GM19351 (cell line): ENCODE measurements around the gene TCP10L.
"Not testable (repeated sequence)": the region's sequence is repeated elsewhere in the genome, so short reads cannot be mapped to it uniquely, and the experiment has no call there.

Experiments
- ATAC-seq: cut with Tn5 transposase; IDR thresholded peaks from one replicate; pipeline ENCODE4 v1.9.1; 2021; ENCODE audit warnings: mild to moderate bottlenecking, moderate library complexity; ENCODE audit not compliant: unreplicated experiment

The TCP10L gene

DNA sequence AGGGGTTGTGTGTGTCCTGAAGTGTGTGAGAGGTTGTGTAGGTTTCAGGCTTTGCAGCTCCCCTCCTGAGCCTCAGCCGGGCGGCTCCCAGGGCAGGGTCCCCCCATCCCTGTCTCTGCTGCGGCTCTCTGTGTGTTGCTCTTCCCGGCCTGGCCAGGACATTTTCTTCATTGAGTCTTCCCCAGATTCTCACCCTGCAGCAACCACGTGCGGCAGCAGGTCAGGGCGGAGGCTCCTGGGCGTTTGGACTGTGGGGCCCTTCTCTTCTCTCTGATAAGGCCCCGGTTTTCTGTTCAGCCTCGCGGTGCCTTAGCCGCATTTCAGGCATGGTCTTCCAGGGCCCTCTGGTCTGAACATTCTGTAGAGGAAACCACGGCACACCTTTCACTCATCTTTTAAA, 1.8 kb upstream of the TCP10L start:
- ATAC-seq, result no peak

DNA sequence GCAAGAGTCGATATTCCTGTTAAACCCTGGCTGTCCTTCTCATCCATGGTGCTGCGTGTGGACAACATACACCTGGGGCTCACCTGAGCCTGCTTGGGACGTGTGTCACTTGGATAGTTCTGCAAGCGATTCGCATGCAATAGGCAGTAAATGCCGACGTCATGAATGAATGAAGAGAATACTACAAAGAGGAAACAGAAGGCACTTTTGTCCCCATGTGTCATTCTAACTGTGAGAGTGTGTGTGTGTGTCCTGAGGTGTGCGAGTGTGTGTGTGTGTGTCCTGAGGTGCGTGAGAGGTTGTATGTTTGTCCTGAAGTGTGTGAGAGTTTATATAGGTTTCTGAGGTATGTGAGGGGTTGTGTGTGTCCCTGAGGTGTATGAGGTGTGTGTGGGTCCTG, 647 bp upstream of the TCP10L start:
- ATAC-seq, result no peak

DNA sequence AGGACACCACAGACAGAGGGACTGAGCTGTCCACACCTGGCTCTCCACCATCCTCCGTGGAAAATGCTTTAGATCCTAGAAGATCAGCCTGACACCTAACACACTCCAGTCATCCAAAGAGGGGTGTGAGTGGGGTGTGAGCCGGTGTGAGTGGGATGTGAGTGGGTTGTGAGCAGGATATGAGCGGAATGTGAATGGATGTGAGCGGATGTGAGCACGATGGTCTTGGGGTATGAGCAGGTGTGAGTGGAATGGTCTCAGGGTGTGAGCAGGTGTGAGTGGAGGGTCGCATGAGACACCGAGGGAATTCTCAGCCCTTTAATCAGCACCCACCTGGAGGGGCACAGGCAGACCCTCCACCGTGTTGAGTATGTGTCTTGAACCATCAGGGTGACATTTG, 851 bp downstream of the TCP10L start:
- no peak for ATAC-seq

DNA sequence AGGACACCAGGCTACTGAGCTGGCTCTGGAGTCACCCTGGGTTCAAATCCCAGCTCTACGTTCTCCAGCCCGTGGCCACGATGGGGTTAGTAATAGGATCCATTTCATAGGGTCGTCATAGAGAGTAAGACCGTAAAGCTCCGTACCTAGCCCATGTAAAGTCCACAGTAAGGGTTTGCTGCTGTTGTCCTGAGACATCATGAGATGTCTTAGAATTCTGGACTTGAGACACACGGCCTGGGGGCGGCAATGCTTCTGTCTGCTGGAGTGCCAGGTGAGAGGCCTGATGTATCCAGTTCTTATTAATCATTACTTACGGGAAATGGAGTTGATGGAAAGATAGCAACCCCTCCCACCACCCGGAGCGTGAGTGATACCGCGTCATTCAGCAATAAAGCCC, 3.6 kb downstream of the TCP10L start:
- no peak for ATAC-seq

DNA sequence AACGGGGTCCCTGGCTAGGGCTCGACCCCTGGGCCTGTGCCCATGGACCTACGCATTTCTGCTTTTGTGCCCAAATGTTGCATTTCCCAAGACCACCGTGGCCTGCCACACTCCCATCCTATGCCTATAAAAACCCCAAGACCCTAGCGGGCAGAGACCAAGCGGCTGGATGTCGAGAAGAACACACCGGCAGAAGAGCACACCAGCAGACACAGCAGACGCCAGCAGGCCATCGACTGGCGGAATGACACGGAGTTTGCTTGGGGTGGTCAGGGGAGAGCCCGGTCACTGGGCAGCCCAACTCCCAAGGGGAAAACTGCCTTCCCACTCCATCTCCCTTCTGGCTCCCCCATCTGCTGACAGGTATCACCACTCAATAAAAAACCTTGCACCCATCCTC, 4.4 kb downstream of the TCP10L start:
- ATAC-seq, result no peak

DNA sequence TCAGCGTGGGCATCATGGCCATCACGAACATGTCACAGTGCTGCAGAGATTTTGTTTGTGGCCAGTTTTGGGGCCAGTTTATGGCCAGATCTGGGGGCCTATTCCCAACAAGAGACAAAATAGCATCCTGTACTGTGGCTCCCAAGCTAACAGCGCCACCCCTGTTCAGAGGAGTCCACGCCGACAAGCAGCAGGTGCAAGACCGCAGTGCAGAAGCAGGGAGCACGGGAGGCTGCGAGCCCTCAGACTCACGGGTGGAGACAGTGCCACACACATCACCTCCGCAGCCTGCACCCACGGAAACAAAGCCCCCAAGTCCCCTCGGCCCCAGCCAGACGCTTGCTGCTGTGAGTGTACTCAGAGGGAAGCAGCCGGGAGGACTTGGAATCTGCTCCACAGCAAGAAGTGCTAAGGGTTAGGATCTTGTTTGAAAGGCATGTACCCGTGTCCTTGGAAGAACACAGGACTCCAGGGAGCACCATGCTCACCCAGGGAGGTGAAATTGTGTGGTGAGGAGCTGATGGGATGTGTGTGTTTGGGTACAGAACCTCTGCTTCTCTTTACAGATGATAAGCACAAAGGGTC, 7.1 kb downstream of the TCP10L start:
- ATAC-seq, result no peak

DNA sequence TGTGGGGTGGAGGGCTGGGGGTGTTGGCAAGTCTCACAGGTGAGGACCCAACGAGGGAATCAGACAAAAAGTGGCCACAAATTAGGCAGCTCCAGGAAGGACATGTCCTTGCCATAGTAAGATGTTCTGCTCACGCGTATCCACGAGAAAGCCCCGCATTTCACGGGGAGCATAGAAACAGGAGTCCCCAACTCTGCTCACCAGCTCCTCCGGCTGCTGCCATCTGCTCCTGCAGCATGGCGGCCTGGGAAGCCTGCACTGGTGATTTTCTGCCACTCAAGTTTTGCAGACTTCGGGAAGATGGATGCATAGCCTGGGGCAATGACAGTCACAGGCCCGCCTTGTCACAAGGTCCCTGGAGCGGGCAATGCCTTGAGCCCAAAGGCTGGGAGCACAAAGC, 9.3 kb downstream of the TCP10L start:
- no peak for ATAC-seq

DNA sequence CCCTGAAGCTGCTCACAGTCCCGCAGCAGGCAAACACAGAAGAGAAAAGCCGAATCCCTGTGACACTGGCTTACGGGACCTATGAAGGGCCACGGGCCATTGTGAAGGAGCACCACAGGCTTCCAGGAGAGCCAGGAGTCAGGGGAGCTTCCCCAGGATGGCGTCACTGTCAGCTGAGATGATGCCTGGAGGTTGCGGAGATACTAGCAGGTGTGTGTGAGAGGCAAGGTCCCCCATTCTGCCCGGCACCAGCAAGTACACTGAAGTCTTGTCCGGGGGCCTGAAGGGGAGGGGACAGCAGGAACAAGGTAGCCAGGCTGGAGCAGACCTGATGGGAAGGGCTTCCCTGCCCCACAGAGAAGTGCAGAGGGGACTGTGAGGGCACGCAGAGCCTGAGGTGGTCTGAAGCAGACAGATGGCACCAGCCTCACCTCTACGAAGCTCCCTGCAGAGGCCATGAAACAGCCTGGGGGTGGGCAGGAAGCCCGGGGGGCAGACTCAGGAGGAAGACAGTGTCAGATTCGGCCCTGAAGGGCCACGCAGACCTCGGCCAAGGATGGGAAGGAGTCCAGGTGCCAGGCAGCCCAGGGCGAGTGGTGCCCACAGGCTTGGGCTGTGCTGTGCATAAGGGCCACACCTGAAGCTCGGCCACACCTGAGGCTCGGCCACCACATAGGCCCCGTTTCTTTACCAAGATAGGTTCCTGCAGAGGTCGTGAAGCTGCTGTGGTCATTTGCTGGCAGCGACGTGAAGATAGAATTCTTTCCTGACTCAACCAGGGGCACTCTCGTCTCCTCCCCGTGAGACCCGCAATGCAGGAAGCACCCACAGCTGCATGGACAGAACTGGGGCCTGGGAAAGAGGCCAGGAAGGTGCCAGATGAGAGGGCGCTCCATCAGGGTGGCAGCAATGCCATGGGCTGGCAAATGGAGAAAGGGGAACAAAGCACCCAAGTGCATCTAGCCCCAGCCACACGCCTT, 10.1 kb downstream of the TCP10L start:
- ATAC-seq, result no peak

DNA sequence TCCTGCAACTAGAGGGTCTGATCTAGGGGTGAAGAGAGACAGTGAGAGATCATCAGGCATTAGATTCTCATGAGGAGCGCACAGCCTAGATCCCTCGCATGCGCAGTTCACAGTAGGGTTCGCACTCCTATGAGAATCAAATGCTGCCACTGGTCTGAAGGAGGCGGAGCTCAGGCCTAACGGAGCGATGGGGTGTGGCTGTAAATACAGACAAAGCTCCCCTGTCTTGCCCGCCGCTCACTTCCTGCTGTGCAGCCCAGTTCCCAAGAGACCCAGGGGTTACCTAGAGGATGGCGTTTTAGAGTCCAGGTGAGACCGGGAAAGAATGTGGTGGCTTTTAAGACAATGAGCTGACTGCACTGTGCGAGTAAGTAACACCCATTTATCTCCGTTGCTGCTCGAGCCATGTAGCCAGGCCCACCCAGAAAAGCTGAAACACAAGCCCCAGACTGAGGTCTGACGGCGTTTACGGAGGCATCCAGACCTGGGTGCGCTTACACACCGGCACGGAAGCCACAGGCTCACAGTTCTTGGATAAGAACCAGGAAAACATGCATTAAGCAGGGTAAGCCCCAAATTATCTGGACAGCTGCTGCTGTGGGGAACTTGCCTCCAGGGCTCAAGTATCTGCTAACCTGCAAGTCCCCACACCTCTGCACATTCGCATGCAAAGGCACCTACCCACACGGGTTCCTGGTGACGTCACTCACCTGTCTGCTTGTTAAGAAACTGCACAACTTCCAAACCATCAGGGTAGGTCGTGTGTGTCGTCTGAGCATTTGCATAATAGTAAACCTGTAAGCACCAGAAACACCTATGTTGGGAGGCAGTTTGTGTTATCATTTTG, 12.5 kb downstream of the TCP10L start:
- ATAC-seq, result no peak

DNA sequence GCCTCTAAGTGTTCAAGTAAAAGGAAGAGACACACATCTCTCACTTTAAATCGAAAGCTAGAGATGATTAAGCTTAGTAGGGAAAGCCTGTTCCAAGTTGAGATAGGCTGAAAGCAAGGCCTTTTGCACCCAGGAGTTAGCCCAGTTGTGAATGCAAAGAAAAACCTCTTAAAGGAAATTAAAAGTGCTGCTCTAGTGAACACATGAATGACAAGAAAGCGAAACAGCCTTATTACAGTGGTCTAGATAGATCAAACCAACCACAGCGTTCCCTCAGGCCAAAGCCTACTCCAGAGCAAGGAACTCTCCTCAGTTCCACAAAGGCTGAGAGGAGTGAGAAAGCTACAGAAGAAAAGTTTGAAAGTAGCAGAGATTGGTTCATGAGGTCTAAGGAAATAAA, 14.9 kb downstream of the TCP10L start:
- no peak for ATAC-seq

DNA sequence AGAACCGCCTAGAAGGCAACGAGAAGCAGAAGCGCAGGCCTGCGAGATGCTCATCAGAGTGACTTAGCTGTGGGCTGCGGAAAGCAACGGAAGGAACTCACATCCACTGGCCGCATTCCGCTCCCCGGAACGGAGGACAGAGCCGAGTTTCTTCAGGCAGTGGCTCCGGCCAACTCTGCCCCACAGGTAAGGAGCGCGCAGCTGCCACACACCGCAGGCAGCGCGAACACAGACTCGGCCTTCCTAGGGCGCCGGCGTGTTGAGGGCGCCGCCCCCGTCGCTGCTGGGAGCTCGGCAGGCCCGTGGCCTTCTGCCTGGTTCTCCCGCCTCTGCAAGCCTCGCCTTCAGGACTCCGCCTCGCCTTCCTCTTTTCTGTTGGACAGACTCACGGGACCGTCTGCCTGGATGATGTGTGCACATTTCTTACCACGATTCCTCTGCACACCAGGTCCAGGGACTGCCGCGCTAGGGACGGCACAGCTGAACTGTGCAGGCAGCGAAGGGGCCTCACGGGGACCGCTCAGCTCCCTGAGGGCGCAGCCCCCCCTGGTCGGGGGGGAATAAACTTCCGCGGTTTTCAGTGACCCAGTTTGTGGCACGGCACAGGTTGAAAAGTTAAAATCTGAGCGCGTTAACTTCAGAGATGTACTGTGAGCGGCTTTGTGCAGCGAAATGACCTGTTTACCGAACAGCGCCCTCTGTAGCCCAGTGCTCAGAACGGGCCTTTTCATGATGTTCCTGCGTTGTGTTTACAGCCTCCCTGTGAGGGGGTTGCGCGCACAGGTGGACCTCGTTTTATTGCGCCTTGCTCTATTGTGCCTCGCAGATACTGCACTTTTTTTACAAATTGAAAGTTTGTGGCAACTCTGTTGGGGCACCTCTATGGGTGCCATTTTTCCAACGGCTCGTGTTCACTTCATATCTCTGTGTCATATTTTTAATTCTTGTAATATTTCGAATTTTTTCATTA, 15.8 kb downstream of the TCP10L start:
- ATAC-seq, result peak; percentile 90

DNA sequence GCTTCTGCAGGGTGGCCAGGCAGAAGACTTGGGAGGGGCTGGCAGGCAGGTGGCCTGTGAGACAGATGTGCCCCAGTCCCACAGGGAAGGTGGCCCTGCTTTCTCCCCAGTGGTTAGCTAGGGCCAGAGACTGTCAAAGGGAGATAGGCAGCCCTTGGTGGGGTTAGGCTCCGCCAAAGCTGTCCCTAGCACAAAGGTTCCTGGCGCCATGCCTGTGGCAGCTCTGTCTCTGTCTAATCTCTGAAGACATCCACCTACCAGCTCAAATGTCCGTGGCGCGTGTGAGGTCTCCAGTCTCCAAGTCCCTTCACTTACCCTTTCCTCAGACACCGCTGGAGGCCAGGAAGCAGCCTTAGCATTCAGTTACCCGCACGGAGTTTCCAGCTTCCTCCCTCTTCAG, 17.7 kb downstream of the TCP10L start:
- ATAC-seq, result no peak

DNA sequence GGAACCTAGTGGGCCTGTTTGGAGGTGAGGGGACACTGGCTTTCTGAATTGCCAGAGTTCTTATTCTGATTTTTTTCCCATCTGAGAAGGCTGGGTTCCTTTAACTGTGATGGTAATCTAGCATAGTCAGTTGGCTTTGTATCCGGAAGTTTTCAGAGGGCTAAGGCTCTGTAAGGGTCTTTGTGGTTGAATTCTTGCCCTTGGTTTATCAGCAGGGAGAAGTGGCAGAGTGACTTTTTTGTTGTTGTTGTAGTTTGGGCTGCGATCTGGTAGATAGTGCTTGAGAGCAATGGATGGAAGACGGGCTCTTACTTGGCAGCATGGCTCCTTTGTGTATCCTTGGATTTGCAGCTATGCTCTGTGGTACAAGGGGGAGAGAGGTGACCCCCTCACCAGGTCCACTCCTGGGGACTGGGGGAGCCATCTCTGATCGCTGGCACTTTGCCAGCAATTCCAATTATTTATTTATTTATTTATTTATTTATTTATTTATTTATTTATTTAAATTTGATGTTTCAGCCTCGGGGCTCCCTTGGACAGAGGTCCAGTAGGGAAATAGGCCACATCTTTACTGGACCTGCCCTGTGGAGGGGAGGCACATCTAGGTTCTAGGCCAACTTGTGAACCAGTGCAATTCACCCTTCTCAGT, 18.5 kb downstream of the TCP10L start:
- ATAC-seq, result no peak

DNA sequence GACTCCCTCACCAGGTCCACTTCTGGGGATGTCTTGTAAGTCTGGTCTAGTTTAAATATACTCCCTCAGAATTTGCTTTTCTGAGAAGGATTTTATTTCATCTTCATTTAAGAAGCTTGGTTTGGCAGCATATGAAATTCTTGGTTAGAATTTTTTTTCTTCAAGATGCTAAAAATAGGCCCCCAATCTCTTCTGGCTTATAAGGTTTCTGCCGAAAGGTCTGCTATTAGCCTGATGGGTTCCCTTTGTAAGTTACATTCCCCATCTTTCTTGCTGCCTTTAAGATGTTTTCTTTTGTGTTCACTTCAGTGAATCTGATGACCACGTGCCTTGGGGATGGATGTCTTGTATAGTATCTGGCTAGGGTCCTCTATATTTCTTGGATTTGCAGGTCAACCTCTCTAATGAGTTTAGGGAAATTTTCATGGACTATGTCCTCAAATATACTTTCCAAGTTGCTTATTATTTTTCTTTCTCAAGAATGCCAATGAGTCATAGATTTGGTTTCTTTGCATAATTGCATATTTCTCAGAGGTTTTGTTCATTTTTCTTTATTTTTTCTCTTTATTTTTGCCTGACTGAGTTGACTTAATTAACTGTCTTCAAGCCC, 19.4 kb downstream of the TCP10L start:
- no peak for ATAC-seq

DNA sequence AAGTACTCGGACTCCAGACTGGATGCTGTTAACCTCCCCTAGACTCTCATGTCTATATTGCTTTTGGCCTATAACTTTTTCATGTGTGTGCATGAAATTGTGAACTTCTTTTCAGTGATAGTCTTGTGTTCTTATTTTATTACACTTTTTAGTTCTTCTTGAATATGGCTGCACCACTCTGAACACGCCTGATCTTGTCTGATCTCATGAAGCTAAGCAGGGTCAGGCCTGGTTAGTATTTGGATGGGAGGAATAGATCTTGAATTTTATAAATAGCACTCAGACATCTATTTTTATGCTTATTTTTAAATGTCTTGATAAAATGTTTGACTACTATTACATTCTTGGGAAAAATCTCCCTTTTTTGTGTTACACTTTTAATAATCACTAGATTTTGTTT, 22.4 kb downstream of the TCP10L start:
- no peak for ATAC-seq

DNA sequence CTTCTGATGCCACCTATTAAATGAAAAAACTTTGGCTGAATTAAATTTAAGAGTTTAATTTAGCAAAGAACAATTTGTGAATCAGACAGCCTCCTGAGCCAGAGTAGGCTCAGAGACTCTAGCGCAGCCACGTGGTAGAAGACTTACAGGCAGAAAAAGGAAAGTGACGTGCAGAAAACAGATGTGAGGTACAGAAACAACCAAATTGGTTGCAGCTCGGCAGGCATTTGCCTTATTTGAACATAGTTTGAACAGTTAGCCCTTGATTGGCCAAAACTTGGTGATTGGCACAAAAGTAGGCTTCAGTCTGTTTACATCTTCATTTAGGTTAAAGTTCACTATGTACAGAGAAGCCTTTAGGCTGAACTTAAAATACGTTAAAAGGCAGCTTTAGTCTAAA, 22.9 kb downstream of the TCP10L start:
- ATAC-seq, result no peak

DNA sequence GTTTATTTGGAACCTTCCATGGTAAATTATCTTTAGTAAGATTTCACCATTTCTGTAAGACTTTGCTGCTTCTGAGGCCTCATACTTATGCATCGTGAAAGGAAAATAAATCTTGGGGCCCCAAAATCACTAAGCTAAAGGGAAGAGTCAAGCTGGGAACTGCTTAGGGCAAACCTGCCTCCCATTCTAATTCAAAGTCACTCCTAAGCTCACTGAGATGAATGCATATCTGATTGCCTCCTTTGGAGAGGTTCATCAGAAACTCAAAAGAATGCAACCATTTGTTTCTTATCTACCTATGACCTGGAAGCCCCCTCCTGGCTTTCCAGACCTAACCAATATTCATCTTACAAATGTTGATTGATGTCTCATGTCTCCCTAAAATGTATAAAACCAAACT, 23.8 kb downstream of the TCP10L start:
- not testable (repeated sequence) for ATAC-seq

DNA sequence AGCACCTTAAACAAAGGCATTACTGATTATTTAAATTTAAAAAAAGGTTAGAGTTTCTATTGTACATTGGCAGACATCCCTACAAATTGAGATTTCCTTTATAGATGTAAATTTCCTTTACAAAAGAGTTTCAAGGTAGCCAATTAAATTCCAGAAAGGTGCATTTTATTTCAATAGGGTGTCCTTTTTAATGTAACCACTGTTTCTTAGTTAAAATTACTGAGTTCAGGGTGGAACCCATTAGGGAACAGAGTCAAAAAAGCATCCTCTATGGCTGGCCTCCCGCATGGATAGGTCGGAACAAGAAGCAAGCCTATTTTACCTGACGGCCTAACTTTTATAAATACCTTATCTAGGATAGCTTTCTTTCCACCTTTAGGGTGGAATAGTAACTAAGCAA, 24.4 kb downstream of the TCP10L start:
- no peak for ATAC-seq

DNA sequence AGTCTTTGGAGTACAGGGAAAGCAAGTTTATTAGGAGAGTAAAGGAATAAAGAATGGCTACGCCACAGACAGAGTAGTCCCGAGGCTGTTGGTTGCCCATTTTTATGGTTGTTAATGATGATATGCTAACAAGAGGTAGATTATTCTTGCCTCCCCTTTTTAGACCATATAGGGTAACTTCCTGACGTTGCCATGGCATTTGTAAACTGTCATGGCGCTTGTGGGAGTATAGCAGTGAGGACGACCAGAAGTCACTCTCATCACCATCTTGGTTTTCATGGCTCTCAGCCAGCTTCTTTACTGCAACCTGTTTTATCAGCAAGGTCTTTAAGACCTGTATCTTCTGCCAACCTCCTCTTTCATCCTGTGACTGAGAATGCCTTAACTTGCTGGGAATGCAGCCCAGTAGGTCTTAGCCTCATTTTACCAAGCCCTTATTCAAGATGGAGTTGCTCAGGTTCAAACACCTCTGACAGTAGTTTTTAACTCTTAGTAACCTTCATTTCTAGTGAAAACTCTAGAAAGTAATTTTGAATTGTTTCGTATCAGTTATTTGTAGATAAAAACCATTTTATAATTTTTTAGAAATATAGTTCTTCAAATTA, 26.2 kb downstream of the TCP10L start:
- no peak for ATAC-seq
